Uterus (tissue), 4 donors: ENCODE results near the gene LRRC55. TPM values are rescaled to one million over a fixed set of nuclear protein-coding genes. Genes with fewer than 3 reads are reported as not detected.
A peak's percentile ranks its signal among the peaks of the same experiment; 100 is the strongest.

Source experiments
- DNase-seq, 2 donors: peaks; one replicate each; pipeline ENCODE4 v3.0.0-alpha.2; 2019 to 2020
- H3K27ac ChIP-seq, 2 donors: fragments of 200-600 bp; sonication (generic); 1 replicate in 1 of 2; 2 replicates in 1 of 2; pipeline ENCODE4 v1.5.1; 2016 to 2018
- H3K27me3 ChIP-seq, 2 donors: fragments of 200-600 bp; sonication (generic); one replicate each; pipeline ENCODE4 v1.5.1; 2018 to 2019; ENCODE audit warnings: control low read depth in 1 of 2
- H3K36me3 ChIP-seq, 2 donors: fragments of 200-600 bp; sonication (generic); one replicate each; pipeline ENCODE4 v1.5.1; 2019; ENCODE audit warnings: control low read depth in 1 of 2
- H3K4me1 ChIP-seq, 2 donors: fragments of 200-600 bp; sonication (generic); one replicate each; pipeline ENCODE4 v1.5.1; 2018 to 2019; ENCODE audit warnings: control low read depth in 1 of 2
- H3K4me3 ChIP-seq, 2 donors: fragments of 200-600 bp; sonication (generic); 1 replicate in 1 of 2; 2 replicates in 1 of 2; pipeline ENCODE4 v1.5.1; 2018 to 2019; ENCODE audit warnings: mild to moderate bottlenecking in 1 of 2
- H3K9me3 ChIP-seq, 2 donors: fragments of 200-600 bp; sonication (generic); one replicate each; pipeline ENCODE4 v1.5.1; 2019; ENCODE audit warnings: control low read depth in 1 of 2
- CTCF ChIP-seq, 4 experiments: fragments of 200-600 bp in 2 of 4; fragments of 450-650 bp in 2 of 4; sonication (generic) in 2 of 4; IDR thresholded peaks; one replicate each; pipeline ENCODE4 v1.5.1; 2016 to 2019; ENCODE audit warnings: antibody characterized with exemption in 4 of 4, mild to moderate bottlenecking in 2 of 4, moderate library complexity in 1 of 4
- POLR2A ChIP-seq, 2 donors: fragments of 450-650 bp; IDR thresholded peaks; one replicate each; pipeline ENCODE4 v1.6.1; 2016; ENCODE audit warnings: antibody characterized with exemption in 2 of 2, mild to moderate bottlenecking in 1 of 2, moderate library complexity in 1 of 2
- intact Hi-C: fragments of 100-400 bp; cut with DNase I; formaldehyde crosslinking; loops from one replicate; pipeline ENCODE4 v1.15.1; 2023; ENCODE audit warnings: low total_unique reads
- total RNA-seq, 4 donors: library from RNA; depleted of rRNA in 3 of 4; stranded (reverse); fragments of >200 nt in 3 of 4; gene quantifications; one replicate each; pipeline versions ENCODE4 v1.1.0 to v1.2.4, GENCODE V29; 2014 to 2023
- donor health status: DM: yes; HTN: yes; CAD: no.

LRRC55 gene
- total RNA-seq, 4 donors from 2014 or later, result 0.26 to 2.1 TPM; not detected in 2

- Histone ChIP-seq H3K4me1 (no peaks in the 10 kb centered on the region), H3K27ac (peak overlapping the region; percentile 53 to 73), H3K36me3 (no peaks in the 10 kb centered on the region), H3K27me3 (no peaks in the 10 kb centered on the region), H3K4me3 (no peak overlapping the region), H3K9me3 (no peaks in the 10 kb centered on the region)
- peak in 1 of 2 donors; percentile 46 for DNase-seq
- TF ChIP-seq POLR2A (IDR thresholded peaks at IDR 0.05) (no peak), CTCF (IDR thresholded peaks at IDR 0.05) (no peak)
- intact Hi-C loops, result no loop called here
Observed at GRCh38 chr11:57214494-57214893, 32.7 kb downstream of the LRRC55 start.

GRCh38 chr11:57216463-57216862 is 34.7 kb downstream of the LRRC55 start:
- no peak overlapping the region for H3K4me3 ChIP-seq
- no peak for TF ChIP-seq CTCF (IDR thresholded peaks at IDR 0.05)
- TF ChIP-seq POLR2A (IDR thresholded peaks at IDR 0.05), result no peak
- no peaks in the 10 kb centered on the region for H3K4me1 ChIP-seq
- intact Hi-C loops, result no loop called here
- no peaks in the 10 kb centered on the region for H3K36me3 ChIP-seq
- H3K27ac ChIP-seq, result peak overlapping the region in 1 of 2 donors; percentile 40
- no peak for DNase-seq
- H3K9me3 ChIP-seq, result no peaks in the 10 kb centered on the region
- no peaks in the 10 kb centered on the region for H3K27me3 ChIP-seq

GRCh38 chr11:57217053-57217452 is 35.3 kb downstream of the LRRC55 start:
- H3K27ac ChIP-seq, result peak overlapping the region in 1 of 2 donors; percentile 40
- H3K4me3 ChIP-seq, result no peak overlapping the region
- TF ChIP-seq CTCF (IDR thresholded peaks at IDR 0.05) (no peak), POLR2A (IDR thresholded peaks at IDR 0.05) (no peak)
- DNase-seq, result peak in 1 of 2 donors; percentile 38
- no peaks in the 10 kb centered on the region for H3K9me3 ChIP-seq
- no peaks in the 10 kb centered on the region for H3K36me3 ChIP-seq
- intact Hi-C loops, result no loop called here
- no peaks in the 10 kb centered on the region for H3K27me3 ChIP-seq
- H3K4me1 ChIP-seq, result no peaks in the 10 kb centered on the region

- Histone ChIP-seq H3K9me3 (no peaks in the 10 kb centered on the region), H3K36me3 (no peaks in the 10 kb centered on the region), H3K4me1 (no peaks in the 10 kb centered on the region), H3K4me3 (no peak overlapping the region), H3K27ac (no peak overlapping the region), H3K27me3 (no peaks in the 10 kb centered on the region)
- intact Hi-C loops, result no loop called here
- DNase-seq, result no peak
- TF ChIP-seq POLR2A (IDR thresholded peaks at IDR 0.05) (no peak), CTCF (IDR thresholded peaks at IDR 0.05) (no peak)
Observed at GRCh38 chr11:57219021-57219627, 37.4 kb downstream of the LRRC55 start.

GRCh38 chr11:57222239-57222638 is 40.5 kb downstream of the LRRC55 start:
- TF ChIP-seq CTCF (IDR thresholded peaks at IDR 0.05) (no peak), POLR2A (IDR thresholded peaks at IDR 0.05) (no peak)
- H3K27ac ChIP-seq, result no peak overlapping the region
- H3K4me3 ChIP-seq, result no peak overlapping the region
- intact Hi-C loops, result no loop called here
- H3K27me3 ChIP-seq, result no peaks in the 10 kb centered on the region
- H3K4me1 ChIP-seq, result no peaks in the 10 kb centered on the region
- no peaks in the 10 kb centered on the region for H3K9me3 ChIP-seq
- no peaks in the 10 kb centered on the region for H3K36me3 ChIP-seq
- no peak for DNase-seq
